Diencephalon (tissue), 1 donor: ENCODE results near the gene C11orf24. TPM values are rescaled to one million over a fixed set of nuclear protein-coding genes. Genes with fewer than 3 reads are reported as not detected.

Experiments
- total RNA-seq: library from RNA; depleted of rRNA; stranded (reverse); fragments of >200 nt; gene quantifications from one replicate; pipeline ENCODE4 v1.2.3, GENCODE V29; 2014

Gene C11orf24
- total RNA-seq, result 11.3 TPM

DNA sequence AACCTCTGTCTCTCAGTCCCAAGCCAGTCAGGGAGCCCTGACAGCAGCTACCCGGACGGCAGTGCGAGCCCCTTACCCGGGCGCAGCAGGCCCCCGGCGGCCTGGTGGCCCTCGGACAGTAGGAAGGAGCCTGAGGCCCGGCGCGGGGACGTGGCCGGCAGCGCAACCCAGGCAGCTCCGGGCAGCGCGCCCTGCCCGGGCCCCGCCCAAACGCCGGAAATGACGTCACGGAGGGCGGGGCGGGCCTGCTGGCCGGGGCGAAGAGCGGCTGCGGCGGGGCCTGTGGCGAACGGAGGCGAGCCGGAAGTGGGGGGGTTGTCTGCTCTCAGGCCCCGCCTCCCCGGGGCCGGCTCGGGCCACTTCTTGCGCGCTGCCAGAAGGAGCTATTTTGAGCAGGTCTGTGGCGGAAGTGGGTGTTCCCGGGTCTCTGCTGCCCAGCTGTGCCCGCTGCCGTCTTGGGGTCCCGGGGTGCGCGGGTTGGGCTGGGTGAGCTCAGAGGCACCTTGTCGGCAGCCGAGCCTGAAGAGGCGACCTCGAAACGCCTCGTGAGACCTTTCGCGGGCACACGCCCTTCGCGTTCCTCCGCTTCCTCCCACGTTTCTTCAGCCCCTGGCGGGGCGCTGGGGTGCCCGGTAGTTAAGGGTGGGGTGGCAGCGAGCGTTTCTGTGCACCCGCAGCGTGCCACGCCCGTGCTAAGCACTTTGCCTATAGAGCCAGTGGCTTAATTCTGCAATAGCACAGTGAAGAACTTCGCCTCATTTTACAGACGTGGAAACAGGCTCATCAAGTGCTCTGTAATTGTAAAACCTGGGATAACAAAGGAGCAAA lies at the start of gene C11orf24:
Gene C11orf24, minus strand, starts transcription at position 193 of the 828 bp plus-strand sequence. CDS start 8,206 bp downstream, outside the sequence.

GRCh38 chr11:68312117-68312779 lies 40.5 kb upstream of the C11orf24 start, which contains the start of gene LRP5:
LRP5 (plus strand) TSS chr11:68312591; CDS start chr11:68312715, 124 bp downstream.

GRCh38 chr11:68213135-68213515 lies 58.6 kb downstream of the C11orf24 start, which contains the start of gene KMT5B:
KMT5B (minus strand) TSS chr11:68213296; CDS start chr11:68190076, 23,220 bp downstream.

Other genes with a start within 250 kb of the C11orf24 start
- 80.7 TPM for gene NDUFS8, start 241.3 kb downstream of the C11orf24 start, total RNA-seq
- gene TCIRG1, start 232.9 kb downstream of the C11orf24 start, total RNA-seq, result 4.8 TPM
- 52.8 TPM for gene CHKA, start 150.6 kb downstream of the C11orf24 start, total RNA-seq
- 110 TPM for gene KMT5B, start 58.7 kb downstream of the C11orf24 start, total RNA-seq
- 13.6 TPM for gene LRP5, start 40.6 kb upstream of the C11orf24 start, total RNA-seq
- 137 TPM for gene PPP6R3, start 188.8 kb upstream of the C11orf24 start, total RNA-seq